ENCODE results near the gene ANKMY2. TPM values are rescaled to one million over a fixed set of nuclear protein-coding genes. Genes with fewer than 3 reads are reported as not detected.
A peak's percentile ranks its signal among the peaks of the same experiment; 100 is the strongest.
"Not testable (repeated sequence)": the region's sequence is repeated elsewhere in the genome, so short reads cannot be mapped to it uniquely, and the experiment has no call there.

Gene ANKMY2
- total RNA-seq, 1 donor from 2014 or later: 26.4 TPM

- H3K27ac Mint-ChIP-seq: peak overlapping the region; percentile 82
- H3K27me3 Mint-ChIP-seq: no peaks in the 10 kb centered on the region
- no peak overlapping the region for H3K4me3 Mint-ChIP-seq (ENCODE audit: low read depth)
- peaks cover 10% of the 10 kb centered on the region for H3K9me3 Mint-ChIP-seq (ENCODE audit: low read depth)
- no peak for DNase-seq (ENCODE audit: low spot score, unreplicated experiment)
- peaks cover 34% of the 10 kb centered on the region for H3K36me3 Mint-ChIP-seq (ENCODE audit: insufficient read depth)
- H3K4me1 Mint-ChIP-seq (ENCODE audit: low read depth): no peaks in the 10 kb centered on the region
- TF ChIP-seq CTCF (IDR thresholded peaks at IDR 0.05; ENCODE audit: unreplicated experiment): no peak
Observed at GRCh38 chr7:16668049-16668858, 22.7 kb upstream of the ANKMY2 start.

DNA sequence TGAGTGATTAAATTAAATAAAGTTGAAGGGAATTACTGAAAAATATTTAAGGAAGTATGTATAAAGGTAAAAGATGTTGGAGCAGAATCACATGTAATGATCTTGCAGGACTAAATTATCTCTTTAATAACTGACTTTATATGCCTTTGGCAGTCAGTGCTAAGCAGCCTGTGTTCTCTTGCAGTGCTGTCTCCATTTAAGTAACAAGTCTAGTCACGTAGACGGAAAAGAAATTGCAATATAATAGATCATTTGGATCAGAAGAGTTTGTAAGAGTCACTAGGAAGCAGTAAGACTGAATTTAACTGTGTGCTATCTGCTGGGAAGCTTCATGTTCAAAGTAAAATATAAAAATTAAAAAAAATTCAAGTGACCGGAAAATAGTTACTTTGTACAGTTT is 21.8 kb upstream of the ANKMY2 start:
- no peak for DNase-seq (ENCODE audit: low spot score, unreplicated experiment)
- no peaks in the 10 kb centered on the region for H3K27me3 Mint-ChIP-seq
- TF ChIP-seq CTCF (IDR thresholded peaks at IDR 0.05; ENCODE audit: unreplicated experiment): no peak
- H3K27ac Mint-ChIP-seq: no peak overlapping the region
- peaks cover 29% of the 10 kb centered on the region for H3K36me3 Mint-ChIP-seq (ENCODE audit: insufficient read depth)
- H3K9me3 Mint-ChIP-seq (ENCODE audit: low read depth): peaks cover 6% of the 10 kb centered on the region
- no peak overlapping the region for H3K4me3 Mint-ChIP-seq (ENCODE audit: low read depth)
- no peaks in the 10 kb centered on the region for H3K4me1 Mint-ChIP-seq (ENCODE audit: low read depth)

- H3K27me3 Mint-ChIP-seq: no peaks in the 10 kb centered on the region
- no peak overlapping the region for H3K27ac Mint-ChIP-seq
- H3K9me3 Mint-ChIP-seq (ENCODE audit: low read depth): peaks cover 5% of the 10 kb centered on the region
- peaks cover 4% of the 10 kb centered on the region for H3K4me1 Mint-ChIP-seq (ENCODE audit: low read depth)
- no peak for TF ChIP-seq CTCF (IDR thresholded peaks at IDR 0.05; ENCODE audit: unreplicated experiment)
- DNase-seq (ENCODE audit: low spot score, unreplicated experiment): no peak
- H3K36me3 Mint-ChIP-seq (ENCODE audit: insufficient read depth): peaks cover 12% of the 10 kb centered on the region
- H3K4me3 Mint-ChIP-seq (ENCODE audit: low read depth): no peak overlapping the region
Observed at GRCh38 chr7:16661924-16662323, 16.4 kb upstream of the ANKMY2 start.

GRCh38 chr7:16660702-16661464 is 15.3 kb upstream of the ANKMY2 start:
- peaks cover 13% of the 10 kb centered on the region for H3K36me3 Mint-ChIP-seq (ENCODE audit: insufficient read depth)
- TF ChIP-seq CTCF (IDR thresholded peaks at IDR 0.05; ENCODE audit: unreplicated experiment): no peak
- peaks cover 4% of the 10 kb centered on the region for H3K4me1 Mint-ChIP-seq (ENCODE audit: low read depth)
- H3K9me3 Mint-ChIP-seq (ENCODE audit: low read depth): peaks cover 5% of the 10 kb centered on the region
- H3K4me3 Mint-ChIP-seq (ENCODE audit: low read depth): no peak overlapping the region
- DNase-seq (ENCODE audit: low spot score, unreplicated experiment): no peak
- no peak overlapping the region for H3K27ac Mint-ChIP-seq
- H3K27me3 Mint-ChIP-seq: no peaks in the 10 kb centered on the region

DNA sequence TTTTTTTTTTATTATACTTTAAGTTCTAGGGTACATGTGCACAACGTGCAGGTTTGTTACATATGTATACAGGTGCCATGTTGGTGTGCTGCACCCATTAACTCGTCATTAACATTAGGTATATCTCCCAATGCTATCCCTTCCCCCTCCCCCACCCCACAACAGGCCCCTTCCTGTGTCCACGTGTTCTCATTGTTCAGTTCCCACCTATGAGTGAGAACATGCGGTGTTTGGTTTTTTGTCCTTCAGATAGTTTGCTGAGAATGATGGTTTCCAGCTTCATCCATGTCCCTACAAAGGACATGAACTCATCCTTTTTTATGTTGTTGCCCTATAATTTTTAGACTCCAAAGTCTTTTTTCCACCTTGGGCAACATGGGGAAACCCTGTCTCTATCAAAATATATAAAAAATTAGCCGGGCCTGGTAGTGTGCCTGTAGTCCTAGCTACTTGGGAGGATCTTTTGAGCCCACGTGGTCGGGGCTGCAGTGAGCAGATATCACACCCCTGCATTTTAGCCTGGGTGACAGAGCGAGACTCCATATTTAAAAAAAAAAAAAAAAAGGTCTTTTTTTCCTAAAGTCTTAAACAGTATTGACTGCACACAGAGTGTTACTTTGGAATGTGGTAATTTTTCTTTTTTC is 14.4 kb upstream of the ANKMY2 start:
- H3K9me3 Mint-ChIP-seq (ENCODE audit: low read depth); H3K4me1 Mint-ChIP-seq (ENCODE audit: low read depth); H3K4me3 Mint-ChIP-seq (ENCODE audit: low read depth); DNase-seq (ENCODE audit: low spot score, unreplicated experiment); H3K36me3 Mint-ChIP-seq (ENCODE audit: insufficient read depth); H3K27ac Mint-ChIP-seq; H3K27me3 Mint-ChIP-seq: not testable (repeated sequence)
